GM21528 (cell line): Measurements from ENCODE around the gene NFATC2IP.
"Not testable (repeated sequence)": the region's sequence is repeated elsewhere in the genome, so short reads cannot be mapped to it uniquely, and the experiment has no call there.

Experiments used
- ATAC-seq: cut with Tn5 transposase; IDR thresholded peaks from one replicate; pipeline ENCODE4 v1.9.1; 2021; ENCODE audit warnings: mild to moderate bottlenecking, moderate library complexity; ENCODE audit not compliant: unreplicated experiment, low FRiP score

Gene NFATC2IP

DNA sequence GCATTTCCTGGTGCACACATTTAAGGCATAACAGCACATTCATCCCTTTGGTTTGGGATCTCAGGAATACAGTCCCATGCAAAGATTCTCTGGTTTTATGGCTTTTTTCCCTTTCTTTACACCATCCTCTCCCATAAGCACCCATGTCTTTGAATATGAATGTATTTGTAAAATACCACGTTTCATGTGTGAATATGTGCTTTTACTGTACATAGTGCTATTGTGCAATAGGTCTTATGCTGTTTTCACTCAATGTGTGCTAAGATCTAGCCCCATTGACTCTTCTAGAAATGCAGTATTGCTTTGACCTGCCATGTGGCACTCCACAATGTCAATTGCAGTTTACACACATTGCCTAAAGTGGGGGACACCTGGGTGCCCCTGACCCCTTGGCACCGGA lies 13.8 kb downstream of the NFATC2IP start:
- no peak for ATAC-seq

DNA sequence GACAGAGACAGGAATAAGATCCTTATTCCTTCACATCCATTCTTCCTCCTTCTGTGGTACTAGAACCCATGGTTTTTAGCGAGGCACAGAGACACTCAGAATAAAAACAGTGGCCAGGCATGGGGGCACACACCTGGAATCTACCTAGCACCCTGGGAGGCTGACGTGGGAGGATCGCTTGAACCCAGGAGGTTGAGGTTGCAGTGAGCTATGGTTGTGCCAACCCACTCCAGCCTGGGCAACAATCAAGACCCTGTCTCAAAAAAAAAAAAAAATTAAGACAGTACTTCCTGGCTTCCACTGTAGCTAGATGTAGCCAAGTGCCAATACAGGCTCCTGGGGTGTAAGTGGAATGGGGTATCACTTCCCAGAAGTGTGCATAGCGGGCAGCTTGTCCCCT lies 16.4 kb downstream of the NFATC2IP start:
- ATAC-seq = no peak

DNA sequence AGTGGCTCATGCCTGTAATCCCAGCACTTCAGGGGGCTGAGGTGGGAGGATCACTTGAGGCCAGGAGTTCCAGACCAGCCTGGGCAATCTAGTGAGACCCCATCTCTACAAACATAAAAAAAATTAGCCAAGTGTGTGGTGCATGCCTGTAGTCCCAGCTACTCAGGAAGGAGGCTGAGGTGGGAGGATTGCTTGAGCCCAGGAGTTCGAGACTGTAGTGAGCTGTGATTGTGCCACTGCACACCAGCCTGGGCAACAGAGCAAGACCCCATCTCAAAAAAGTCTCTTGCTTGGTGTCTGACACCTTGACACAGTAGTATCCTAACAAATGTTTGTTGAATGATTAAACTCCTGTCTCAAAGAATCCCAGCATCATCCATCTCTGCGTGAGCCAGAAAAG lies 19.0 kb downstream of the NFATC2IP start:
- not testable (repeated sequence) for ATAC-seq

DNA sequence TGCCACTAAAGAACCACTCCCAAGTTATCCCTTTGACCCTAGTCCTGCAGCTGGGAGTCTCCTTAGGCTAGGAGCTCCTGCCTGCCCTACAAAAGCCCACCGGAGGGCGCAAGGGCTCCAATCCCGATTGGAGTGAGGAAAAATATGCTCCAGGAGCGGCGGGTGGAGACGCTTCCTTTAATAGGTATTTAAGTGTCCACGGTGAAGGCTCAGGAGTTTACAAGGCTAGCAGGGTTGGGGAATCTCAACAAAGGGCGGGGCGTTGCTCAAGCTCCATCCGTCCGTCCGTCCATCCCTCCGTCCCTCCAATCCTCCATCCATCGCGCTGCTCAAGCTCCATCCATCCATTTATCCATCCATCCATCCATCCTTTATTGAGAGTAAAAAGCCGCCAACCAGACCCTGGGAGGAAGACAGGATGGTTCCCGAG lies 23.3 kb downstream of the NFATC2IP start:
- peak; percentile 16 for ATAC-seq

DNA sequence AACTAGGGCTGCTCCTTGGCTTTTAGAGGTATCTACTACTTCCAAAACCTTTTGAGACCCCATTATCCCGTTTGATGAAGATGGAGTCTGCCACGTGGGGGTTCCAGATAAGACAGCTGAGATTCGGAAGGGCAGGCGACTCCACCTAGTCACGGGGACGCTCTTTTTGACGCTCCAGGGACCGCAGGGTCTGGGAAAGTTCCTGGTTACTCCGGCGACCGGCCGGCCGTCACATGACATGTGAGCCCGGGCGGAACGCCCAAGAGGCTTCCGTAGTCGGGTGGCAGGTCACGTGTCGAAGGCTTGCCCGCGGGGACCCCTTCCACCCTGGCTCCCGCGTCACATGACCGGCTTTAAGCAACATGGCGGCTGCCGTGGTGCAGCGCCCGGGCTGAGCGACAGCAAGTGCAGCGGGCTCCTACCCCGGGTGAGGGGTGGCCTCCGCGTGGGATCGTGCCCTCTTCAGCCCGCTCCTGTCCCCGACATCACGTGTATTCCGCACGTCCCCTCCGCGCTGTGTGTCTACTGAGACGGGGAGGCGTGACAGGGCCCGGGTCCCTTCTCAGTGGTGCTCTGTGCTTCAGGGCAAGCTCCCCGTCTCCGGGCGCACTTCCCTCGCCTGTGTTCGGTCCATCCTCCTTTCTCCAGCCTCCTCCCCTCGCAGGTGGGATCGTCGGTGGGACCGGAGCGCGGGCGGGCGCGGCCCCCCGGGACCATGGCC lies 23.9 kb downstream of the NFATC2IP start, which contains the start of gene SPNS1:
Gene SPNS1 (plus strand): TSS at position 342 of the 721 bp plus-strand sequence. CDS start 374 bp downstream, at position 716.
- peak; percentile 72 for ATAC-seq

DNA sequence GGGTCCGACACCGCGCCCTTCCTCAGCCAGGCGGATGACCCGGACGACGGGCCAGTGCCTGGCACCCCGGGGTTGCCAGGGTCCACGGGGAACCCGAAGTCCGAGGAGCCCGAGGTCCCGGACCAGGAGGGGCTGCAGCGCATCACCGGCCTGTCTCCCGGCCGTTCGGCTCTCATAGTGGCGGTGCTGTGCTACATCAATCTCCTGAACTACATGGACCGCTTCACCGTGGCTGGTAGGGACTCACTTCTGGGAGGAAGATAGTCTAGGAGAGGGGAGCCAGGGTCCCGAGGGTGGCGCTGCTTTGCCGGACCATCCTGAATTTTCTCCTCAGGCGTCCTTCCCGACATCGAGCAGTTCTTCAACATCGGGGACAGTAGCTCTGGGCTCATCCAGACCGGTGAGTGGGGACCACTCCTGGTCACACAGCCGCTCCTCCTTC lies 24.4 kb downstream of the NFATC2IP start:
- ATAC-seq = peak; percentile 15

DNA sequence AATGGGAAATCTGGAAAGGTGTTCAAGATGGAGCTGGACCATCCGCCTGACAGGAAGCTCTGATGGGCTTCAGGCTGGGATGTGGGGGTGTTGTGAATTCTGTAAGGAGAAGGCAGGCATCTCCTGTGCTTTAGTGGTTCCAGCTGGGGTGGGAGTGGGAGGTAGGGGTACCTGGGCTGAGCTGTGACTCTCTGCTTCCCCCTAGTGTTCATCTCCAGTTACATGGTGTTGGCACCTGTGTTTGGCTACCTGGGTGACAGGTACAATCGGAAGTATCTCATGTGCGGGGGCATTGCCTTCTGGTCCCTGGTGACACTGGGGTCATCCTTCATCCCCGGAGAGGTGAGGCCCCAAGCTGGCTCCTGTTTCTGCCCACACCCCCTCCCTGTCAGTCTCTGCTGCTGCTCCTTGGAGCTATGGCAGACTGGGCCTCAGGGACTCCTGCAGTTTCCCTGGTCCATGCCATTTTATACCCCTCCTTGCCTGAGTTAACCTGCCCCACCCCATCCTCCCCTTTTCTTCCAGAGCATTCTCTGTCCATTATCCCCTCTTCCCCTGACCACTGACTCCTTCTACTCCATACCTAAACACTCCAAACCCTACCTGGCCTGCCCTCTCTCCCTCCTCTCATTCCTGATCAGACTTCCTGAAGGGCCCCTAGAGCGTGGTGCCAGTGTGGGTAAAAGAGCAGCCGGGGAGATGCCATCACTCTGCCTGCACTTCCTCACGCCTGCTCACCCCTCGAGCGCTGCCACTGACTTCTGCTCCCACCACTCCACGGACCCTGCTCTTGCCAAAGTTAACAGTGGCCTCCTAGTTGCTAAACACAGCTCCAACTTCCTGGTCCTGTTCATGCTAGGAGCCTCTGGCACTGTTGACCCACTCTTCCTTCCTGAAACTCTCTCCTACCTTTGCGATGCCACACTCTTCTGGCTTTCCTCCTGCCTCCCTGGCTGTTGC lies 27.2 kb downstream of the NFATC2IP start:
- no peak for ATAC-seq

DNA sequence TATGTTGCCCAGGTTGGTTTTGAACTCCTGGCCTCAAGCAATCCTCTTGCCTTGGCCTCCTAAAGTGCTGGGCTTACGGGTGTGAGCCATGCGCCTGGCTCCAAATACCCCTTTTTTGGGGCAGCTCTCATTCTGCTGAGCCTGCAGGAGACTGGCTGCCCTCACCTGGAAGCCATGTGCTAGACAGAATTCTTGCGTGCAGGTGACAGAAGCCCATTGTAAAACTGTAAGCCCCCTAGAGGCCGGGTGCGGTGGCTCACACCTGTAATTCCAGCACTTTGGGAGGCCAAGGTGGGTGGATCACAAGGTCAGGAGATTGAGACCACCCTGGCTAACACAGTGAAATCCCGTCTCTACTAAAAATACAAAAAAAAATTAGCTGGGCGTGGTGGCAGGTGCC lies 29.6 kb downstream of the NFATC2IP start:
- ATAC-seq = not testable (repeated sequence)

DNA sequence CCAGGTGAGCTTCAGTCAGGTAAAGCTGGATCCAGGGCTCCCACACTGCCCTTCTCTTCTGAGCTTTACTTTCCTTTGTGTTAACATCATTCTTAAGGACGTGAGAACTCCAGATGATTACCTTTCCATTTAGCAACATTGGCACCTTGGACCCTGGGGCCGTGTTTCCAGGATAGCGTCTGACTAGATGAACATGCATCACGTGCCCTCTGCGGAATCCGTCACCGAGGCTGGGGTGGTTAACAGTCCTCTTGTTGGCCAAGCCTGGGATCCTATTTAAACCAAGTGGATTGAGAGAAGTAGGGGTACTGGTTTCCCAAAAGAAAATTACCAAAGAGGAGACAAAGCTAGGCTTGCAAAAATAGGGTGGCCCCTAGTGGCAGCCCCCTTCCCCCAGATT lies 30.2 kb downstream of the NFATC2IP start:
- no peak for ATAC-seq

DNA sequence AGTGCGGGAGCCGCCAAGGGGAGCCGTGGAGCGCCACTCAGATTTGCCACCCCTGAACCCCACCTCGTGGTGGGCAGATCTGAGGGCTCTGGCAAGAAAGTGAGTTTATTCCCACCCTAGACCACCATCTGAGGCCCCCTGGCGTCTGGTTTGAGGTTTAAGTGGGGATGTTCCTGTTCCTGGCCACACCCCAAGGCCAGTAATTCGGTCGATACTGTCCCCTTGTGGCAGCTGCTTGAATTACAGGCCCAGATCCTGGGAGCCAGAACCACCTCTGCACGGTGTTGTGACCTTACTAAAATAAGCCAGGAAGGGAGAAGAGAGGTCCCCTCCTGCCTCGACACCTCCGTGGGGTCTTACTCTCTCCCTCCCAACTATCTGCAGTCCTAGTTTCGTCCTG lies 30.8 kb downstream of the NFATC2IP start:
- ATAC-seq = no peak

DNA sequence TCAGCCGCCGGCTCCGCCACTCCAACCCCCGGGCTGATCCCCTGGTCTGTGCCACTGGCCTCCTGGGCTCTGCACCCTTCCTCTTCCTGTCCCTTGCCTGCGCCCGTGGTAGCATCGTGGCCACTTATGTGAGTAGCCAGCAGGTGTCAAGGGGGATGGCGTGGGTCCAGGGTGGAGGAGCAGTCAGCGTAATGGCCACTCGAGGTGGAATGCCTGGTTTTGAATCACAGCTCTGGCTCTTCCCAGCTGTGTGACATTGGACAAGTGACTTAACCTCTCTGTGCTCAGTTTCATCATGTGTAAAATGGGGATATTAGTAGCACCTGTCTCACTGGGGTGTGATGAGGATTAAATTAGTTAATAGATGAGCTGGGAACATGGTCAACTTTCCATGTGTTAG lies 31.7 kb downstream of the NFATC2IP start:
- no peak for ATAC-seq

DNA sequence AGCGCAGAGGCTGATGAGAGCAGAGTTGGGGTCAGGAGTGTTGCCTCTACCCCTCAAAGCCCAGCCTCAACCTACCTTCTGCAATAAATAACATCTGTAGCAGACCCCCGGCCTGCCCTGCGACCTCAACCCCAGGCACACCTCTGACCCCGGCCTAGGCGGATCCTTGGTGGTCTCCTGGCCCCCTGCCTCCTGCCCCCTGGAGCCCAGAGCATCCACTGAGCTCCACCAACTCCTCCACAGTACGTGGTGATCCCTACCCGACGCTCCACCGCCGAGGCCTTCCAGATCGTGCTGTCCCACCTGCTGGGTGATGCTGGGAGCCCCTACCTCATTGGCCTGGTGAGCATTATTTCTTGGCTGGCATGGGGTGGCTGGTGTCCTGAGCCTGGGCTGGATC lies 32.2 kb downstream of the NFATC2IP start:
- no peak for ATAC-seq

DNA sequence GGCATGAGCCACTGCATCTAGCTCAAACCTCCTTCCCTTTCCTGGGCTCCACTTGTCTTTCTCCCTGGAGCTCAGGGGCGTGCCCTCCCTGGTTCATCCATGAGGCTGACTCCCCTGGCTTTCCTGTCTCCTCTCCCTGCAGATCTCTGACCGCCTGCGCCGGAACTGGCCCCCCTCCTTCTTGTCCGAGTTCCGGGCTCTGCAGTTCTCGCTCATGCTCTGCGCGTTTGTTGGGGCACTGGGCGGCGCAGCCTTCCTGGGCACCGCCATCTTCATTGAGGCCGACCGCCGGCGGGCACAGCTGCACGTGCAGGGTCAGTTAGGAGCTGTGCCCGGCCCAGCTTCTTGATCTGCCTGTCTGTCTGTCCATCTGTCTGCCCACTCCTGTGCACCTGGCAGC lies 32.9 kb downstream of the NFATC2IP start:
- ATAC-seq = no peak

DNA sequence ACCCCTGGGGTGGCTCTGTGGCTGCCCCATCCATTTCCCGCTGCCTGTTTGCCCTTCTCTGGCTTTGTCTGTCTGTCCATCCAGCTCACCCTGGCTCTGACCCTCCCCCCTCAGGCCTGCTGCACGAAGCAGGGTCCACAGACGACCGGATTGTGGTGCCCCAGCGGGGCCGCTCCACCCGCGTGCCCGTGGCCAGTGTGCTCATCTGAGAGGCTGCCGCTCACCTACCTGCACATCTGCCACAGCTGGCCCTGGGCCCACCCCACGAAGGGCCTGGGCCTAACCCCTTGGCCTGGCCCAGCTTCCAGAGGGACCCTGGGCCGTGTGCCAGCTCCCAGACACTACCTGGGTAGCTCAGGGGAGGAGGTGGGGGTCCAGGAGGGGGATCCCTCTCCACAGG lies 33.4 kb downstream of the NFATC2IP start:
- ATAC-seq = no peak

DNA sequence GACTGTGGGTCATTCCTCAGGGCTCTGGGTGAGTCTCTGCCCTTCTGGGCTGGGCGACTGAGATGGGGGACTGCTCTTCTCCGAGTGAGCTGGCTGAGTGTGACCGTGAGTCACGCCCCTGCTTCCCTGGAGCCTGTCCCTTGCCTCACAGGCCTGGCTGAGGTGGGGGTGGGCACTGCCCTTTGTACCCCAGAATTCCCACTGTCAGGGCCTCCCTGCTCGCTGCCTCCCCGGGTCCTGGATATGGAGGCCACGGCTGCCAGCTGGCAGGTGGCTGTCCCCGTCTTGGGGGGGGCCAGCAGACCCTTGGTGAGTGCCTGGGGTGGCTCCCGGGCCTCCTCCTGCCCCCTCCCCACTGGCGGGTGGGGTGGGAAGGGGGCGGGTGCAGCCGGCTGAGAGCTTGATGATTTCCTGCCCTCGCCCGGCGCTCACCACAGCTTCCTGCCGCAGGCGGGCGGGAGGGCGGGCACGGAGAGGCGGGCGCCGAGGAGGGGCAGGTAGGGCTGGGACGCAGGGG lies 33.9 kb downstream of the NFATC2IP start, which contains the start of gene LAT:
Gene LAT (plus strand): TSS at position 434 of the 517 bp plus-strand sequence. CDS start 366 bp downstream, outside the sequence.
- no peak for ATAC-seq

DNA sequence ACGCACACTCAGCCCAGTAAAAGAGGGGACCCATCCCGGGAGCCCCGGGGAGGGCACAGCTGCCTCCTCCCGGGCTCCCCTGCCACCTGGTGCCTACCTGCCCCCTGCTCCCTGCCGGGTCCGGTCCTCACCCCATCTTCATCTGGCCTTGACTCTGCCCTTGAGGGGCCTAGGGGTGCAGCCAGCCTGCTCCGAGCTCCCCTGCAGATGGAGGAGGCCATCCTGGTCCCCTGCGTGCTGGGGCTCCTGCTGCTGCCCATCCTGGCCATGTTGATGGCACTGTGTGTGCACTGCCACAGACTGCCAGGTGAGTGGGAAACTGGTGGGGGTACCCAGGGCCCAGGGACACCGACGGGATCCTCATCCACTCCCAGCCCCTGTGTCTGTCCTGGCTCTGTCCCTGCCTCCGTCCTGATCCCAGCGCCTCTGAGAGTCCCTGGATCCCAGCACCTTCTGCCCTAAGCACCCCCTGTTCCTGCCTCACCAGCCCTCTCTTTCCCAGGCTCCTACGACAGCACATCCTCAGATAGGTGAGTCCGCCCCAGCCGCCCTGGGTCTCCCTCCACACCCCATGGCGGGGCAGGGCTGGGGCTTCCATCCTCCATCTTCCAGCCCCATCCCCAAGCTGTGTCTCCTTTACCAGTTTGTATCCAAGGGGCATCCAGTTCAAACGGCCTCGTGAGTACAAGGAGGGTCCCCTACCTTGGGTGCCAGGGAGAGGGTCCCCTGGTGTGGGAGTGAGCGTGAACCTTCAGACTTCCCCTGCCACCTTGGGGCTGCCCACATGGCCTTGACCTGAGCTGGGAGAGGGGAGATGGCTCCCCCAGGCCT lies 34.7 kb downstream of the NFATC2IP start:
- ATAC-seq = no peak

DNA sequence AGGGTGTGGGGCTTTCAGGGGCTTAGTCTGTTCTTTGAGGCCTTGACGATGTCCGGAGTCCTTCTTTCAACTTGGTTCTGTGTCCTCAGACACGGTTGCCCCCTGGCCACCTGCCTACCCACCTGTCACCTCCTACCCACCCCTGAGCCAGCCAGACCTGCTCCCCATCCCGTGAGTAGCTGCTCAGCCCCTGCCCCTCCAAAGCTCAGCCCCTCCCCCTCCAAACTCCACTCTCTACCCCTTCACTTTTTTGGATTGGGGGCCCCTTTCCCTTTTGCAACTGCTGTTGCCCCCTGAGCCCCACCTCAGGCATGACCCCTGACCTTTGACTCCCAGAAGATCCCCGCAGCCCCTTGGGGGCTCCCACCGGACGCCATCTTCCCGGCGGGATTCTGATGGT lies 35.3 kb downstream of the NFATC2IP start:
- no peak for ATAC-seq

DNA sequence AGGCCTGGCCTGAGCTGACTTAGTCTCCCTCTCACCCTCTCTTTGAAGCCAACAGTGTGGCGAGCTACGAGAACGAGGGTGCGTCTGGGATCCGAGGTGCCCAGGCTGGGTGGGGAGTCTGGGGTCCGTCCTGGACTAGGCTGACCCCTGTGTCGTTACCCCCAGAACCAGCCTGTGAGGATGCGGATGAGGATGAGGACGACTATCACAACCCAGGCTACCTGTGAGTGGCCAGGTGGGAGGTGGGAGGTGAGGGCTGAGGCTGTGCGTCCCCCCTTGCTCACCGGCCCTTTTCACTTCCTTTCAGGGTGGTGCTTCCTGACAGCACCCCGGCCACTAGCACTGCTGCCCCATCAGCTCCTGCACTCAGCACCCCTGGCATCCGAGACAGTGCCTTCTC lies 35.8 kb downstream of the NFATC2IP start:
- ATAC-seq = no peak

DNA sequence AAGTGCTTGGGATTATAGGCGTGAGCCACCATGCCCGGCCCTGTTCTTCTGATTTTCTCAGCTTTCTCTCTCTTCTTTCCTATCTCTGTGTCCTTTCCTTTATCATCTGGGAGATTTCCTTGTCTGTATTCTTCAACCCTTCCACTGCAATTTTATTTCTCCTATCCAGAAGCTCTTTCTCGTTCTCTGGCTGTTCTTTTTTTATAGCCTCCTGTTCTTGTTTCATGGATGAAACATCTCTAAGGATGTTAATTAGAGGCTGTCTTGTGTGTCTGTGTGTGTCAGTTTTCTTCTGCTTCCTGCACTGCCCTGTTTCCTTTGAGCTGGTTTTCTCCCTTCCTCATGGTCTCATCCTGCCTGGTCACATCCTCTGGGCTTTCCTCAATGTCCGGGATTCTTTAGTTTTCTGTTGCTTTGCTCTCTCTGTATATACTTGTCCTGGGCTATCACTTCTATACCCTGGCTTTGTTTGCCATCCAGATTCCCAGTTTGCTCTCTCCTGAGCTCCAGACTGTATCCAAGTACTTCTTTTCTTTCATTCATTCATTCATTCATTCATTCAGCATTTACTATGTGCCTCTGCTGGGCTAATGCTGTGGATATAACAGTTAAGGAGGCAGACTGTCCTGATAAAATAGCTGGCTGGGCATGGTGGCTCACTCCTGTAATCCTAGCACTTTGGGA lies 36.6 kb downstream of the NFATC2IP start:
- no peak for ATAC-seq

DNA sequence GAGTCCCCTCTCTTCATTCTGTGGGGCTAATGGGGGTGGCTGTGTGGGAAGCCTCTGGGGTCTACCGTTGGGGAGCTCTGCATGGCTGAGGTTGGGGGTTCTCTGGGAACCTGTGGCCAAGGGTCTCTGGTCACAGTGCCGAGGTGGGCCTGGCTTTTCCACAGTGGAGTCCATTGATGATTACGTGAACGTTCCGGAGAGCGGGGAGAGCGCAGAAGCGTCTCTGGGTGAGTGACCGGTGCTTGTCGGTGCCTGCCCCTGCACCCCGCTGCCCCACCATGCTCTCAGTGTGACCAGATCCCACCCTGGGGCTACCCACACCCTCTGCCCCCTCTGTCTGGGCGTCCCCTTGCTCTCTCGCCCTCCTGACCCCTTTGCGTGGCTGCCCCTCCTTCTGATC lies 38.6 kb downstream of the NFATC2IP start:
- no peak for ATAC-seq
